Stimulated activated CD4-positive, alpha-beta T cell treated with anti-CD3 and anti-CD28 coated beads, TNF-alpha, amount 100 ng/mL, for 4 hours (primary cell): Measurements from ENCODE around the gene RPS15A.
"Not testable (repeated sequence)": the region's sequence is repeated elsewhere in the genome, so short reads cannot be mapped to it uniquely, and the experiment has no call there.

Source experiments
- DNase-seq, 3 experiments: peaks; one replicate each; pipeline ENCODE4 v3.0.0-alpha.2; 2020; ENCODE audit warnings: low read depth in 3 of 3

RPS15A gene

GRCh38 chr16:18756639-18757038 is 33.5 kb downstream of the RPS15A start:
- DNase-seq, result not testable (repeated sequence)

GRCh38 chr16:18742870-18743269 is 47.3 kb downstream of the RPS15A start:
- DNase-seq, result not testable (repeated sequence)

- DNase-seq, result not testable (repeated sequence)
Observed at GRCh38 chr16:18740027-18740426, 50.1 kb downstream of the RPS15A start.

- not testable (repeated sequence) for DNase-seq
Observed at GRCh38 chr16:18738768-18739167, 51.4 kb downstream of the RPS15A start.

GRCh38 chr16:18734279-18734678 is 55.9 kb downstream of the RPS15A start:
- not testable (repeated sequence) for DNase-seq
